Glutamatergic neuron (in vitro differentiated cells): ENCODE data around the gene ARHGEF33. TPM values are rescaled to one million over a fixed set of nuclear protein-coding genes. Genes with fewer than 3 reads are reported as not detected.
"Not testable (repeated sequence)": the region's sequence is repeated elsewhere in the genome, so short reads cannot be mapped to it uniquely, and the experiment has no call there.

Experiments used
- DNase-seq: peaks from one replicate; pipeline ENCODE4 v3.0.0; 2022
- H3K27ac Mint-ChIP-seq: one replicate; pipeline ENCODE4 v1.8.0; 2020; ENCODE audit warnings: mild to moderate bottlenecking, mixed read lengths, inconsistent platforms; ENCODE audit not compliant: unreplicated experiment
- H3K27me3 Mint-ChIP-seq: one replicate; pipeline ENCODE4 v1.8.0; 2020; ENCODE audit warnings: mild to moderate bottlenecking, moderate library complexity, mixed read lengths, inconsistent platforms; ENCODE audit not compliant: unreplicated experiment
- H3K36me3 Mint-ChIP-seq: one replicate; pipeline ENCODE4 v1.8.0; 2020; ENCODE audit warnings: mild to moderate bottlenecking, mixed read lengths, inconsistent platforms; ENCODE audit not compliant: unreplicated experiment
- H3K4me1 Mint-ChIP-seq: one replicate; pipeline ENCODE4 v1.8.0; 2020; ENCODE audit warnings: mild to moderate bottlenecking, low read depth, mixed read lengths, inconsistent platforms; ENCODE audit not compliant: unreplicated experiment
- H3K4me3 Mint-ChIP-seq: one replicate; pipeline ENCODE4 v1.8.0; 2020; ENCODE audit warnings: mild to moderate bottlenecking, mixed read lengths, inconsistent platforms; ENCODE audit not compliant: unreplicated experiment
- H3K9me3 Mint-ChIP-seq: one replicate; pipeline ENCODE4 v1.8.0; 2020; ENCODE audit warnings: mild to moderate bottlenecking, moderate library complexity, mixed read lengths, inconsistent platforms; ENCODE audit not compliant: unreplicated experiment
- CTCF ChIP-seq: fragments of 200-600 bp; sonication (generic); IDR thresholded peaks from one replicate; pipeline ENCODE4 v1.5.0; 2021; ENCODE audit not compliant: partially characterized antibody, unreplicated experiment
- total RNA-seq: library from RNA; stranded (reverse); fragmentation: NEBNext Ultra II Directional; extraction: Animal tissue kit (Norgen Biotek cat#: 25700); gene quantifications from one replicate; pipeline ENCODE4 v1.2.1, GENCODE V29; 2021; ENCODE audit not compliant: unreplicated experiment

ARHGEF33 gene
- total RNA-seq, 1 donor from 2014 or later: 1.1 TPM

- Mint-ChIP-seq H3K4me3 (no peak overlapping the region), H3K27ac (no peak overlapping the region), H3K9me3 (no peaks in the 10 kb centered on the region), H3K27me3 (no peaks in the 10 kb centered on the region), H3K36me3 (no peaks in the 10 kb centered on the region), H3K4me1 (peaks cover 9% of the 10 kb centered on the region)
- no peak for DNase-seq
- TF ChIP-seq CTCF: no peak
Measured at GRCh38 chr2:38934742-38935141, 45.1 kb downstream of the ARHGEF33 start.

- Mint-ChIP-seq H3K27me3 (no peaks in the 10 kb centered on the region), H3K9me3 (no peaks in the 10 kb centered on the region), H3K4me1 (peaks cover 9% of the 10 kb centered on the region), H3K36me3 (no peaks in the 10 kb centered on the region), H3K4me3 (no peak overlapping the region), H3K27ac (no peak overlapping the region)
- TF ChIP-seq CTCF: no peak
- DNase-seq: no peak
Measured at GRCh38 chr2:38935568-38936172, 46.0 kb downstream of the ARHGEF33 start.

- H3K27me3 Mint-ChIP-seq, H3K4me1 Mint-ChIP-seq, H3K4me3 Mint-ChIP-seq, H3K9me3 Mint-ChIP-seq, H3K27ac Mint-ChIP-seq, DNase-seq, H3K36me3 Mint-ChIP-seq: not testable (repeated sequence)
Measured at GRCh38 chr2:38936516-38936915, 46.8 kb downstream of the ARHGEF33 start.

- DNase-seq: no peak
- Mint-ChIP-seq H3K36me3 (no peaks in the 10 kb centered on the region), H3K4me3 (no peak overlapping the region), H3K27ac (no peak overlapping the region), H3K9me3 (no peaks in the 10 kb centered on the region), H3K4me1 (peaks cover 9% of the 10 kb centered on the region), H3K27me3 (no peaks in the 10 kb centered on the region)
- no peak for TF ChIP-seq CTCF
Measured at GRCh38 chr2:38937548-38937947, 47.9 kb downstream of the ARHGEF33 start.

GRCh38 chr2:38940746-38941145 lies 51.1 kb downstream of the ARHGEF33 start:
- no peak for DNase-seq
- no peak overlapping the region for H3K27ac Mint-ChIP-seq

More at GRCh38 chr2:38940746-38941145, 51.1 kb downstream of the ARHGEF33 start:
- no peaks in the 10 kb centered on the region for H3K9me3 Mint-ChIP-seq
- no peak overlapping the region for H3K4me3 Mint-ChIP-seq
- H3K27me3 Mint-ChIP-seq: no peaks in the 10 kb centered on the region
- H3K36me3 Mint-ChIP-seq: no peaks in the 10 kb centered on the region
- TF ChIP-seq CTCF: no peak
- peaks cover 7% of the 10 kb centered on the region for H3K4me1 Mint-ChIP-seq
